ENCODE measurements around the gene SIRT7.

The SIRT7 gene, protein sequence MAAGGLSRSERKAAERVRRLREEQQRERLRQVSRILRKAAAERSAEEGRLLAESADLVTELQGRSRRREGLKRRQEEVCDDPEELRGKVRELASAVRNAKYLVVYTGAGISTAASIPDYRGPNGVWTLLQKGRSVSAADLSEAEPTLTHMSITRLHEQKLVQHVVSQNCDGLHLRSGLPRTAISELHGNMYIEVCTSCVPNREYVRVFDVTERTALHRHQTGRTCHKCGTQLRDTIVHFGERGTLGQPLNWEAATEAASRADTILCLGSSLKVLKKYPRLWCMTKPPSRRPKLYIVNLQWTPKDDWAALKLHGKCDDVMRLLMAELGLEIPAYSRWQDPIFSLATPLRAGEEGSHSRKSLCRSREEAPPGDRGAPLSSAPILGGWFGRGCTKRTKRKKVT

DNA sequence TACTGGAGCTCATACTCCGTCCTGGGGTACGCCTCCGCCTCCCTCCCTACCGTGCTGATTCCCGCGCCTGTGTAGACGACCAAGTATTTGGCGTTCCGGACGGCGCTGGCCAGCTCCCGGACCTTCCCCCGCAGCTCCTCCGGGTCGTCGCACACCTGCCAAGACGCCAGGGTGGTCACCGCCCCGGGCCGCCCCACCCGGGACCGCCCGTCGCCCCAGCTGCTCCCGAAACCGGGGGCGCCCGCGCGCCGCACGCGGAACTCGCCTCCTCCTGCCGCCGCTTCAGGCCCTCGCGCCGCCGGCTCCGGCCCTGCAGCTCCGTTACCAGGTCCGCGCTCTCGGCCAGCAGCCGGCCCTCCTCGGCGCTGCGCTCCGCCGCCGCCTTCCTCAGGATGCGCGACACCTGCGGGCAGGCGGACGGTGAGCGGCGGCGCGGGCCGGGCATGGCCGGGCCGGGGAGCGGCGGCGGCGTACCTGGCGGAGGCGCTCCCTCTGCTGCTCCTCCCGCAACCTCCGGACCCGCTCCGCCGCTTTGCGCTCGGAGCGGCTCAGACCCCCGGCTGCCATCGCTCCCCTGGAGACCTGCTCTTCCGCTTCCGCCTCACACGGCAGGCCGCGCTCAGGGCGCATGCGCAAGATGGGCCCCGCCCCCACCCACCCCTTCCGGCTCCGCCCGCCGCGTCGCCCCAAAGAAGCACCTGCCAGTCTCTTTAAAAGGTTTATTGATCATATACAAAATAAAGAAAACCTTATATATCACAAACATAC is at the start of gene SIRT7:
Gene SIRT7 (minus strand): TSS at position 612 of the 768 bp plus-strand sequence. CDS start 45 bp downstream, at position 567.
- peak; percentile 78 for DNase-seq

DNA sequence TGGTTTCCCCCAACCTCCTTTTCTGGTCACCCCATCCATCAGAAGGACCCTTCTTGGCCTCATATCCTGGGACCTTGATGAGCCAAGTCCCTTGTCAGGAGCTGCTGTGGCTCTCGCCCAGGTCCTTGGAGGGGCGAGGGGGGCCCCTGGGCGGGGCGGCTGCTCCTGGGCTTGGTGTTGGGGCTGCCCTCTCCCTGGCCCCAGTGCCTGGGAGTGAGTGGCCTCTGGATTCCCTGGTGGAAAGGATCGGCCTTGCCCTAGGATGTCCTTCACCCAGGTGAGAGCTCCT is 49.2 kb upstream of the SIRT7 start:
- no peak for DNase-seq

GRCh38 chr17:81966343-81967243 is 48.6 kb upstream of the SIRT7 start:
- DNase-seq = no peak

DNA sequence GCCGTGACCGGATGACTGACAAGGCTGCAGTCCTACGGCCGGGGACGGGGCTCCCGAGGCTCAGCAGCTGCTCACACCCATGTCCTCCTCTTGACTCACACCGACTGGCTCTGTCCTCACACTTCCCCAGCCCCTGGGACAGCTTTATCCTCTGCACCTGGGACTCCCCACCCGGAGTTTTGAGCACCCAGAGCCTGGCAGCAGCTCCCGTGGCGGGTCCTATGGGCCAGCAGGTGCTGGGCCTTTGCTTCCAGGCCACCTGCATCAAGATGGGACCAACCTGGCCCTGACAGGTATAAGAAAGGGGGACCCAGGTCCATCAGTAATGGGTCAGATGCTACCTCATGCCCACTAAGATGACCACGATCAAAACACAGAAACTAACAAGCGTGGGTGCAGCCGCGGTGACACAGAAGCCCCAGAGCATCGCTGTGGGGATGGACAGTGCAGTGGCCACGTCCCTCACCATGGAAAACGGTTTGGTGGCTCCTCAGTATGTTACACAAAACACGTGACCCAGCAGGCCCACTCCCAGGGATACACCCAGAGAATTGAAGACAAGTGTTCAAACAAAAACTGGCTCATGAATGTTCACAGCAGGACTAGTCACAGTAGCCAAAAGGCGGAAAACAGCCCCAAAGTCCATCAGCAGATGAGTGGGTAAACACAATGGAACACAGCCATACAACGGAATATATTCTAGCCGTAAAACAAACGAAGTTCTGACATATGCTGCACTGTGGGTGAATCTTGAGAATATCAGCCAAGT is 46.3 kb upstream of the SIRT7 start:
- DNase-seq = no peak

GRCh38 chr17:81962499-81963441 is 44.8 kb upstream of the SIRT7 start:
- no peak for DNase-seq

- DNase-seq = no peak
Observed at GRCh38 chr17:81961521-81962498, 43.8 kb upstream of the SIRT7 start.

DNA sequence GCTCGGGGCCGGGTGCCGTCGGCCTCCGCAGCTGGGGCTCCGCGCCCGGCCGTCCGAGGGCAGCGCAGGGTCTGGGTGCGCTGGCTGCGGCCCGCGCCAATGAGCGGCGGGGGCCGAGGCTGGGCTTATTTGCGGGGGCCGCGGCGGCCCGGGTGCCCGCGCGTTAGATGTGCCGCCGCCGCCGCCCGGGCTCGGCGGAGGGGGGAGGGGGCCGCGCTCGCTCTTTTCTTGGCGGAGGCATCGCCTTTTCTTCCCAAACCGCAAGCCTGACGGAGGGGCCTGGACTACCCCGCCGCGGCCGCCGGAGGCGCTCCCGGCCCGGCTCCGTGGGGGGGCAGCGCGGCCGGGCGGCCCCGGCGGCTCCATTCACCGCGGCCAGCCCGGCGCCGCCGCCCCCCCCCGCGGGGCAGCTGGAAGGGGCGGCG is 43.1 kb upstream of the SIRT7 start, which contains the start of gene NOTUM:
Gene NOTUM (minus strand): TSS at position 101 of the 425 bp plus-strand sequence. CDS start 278 bp downstream, outside the sequence.
- peak; percentile 16 for DNase-seq

- DNase-seq = no peak
Observed at GRCh38 chr17:81960130-81960958, 42.4 kb upstream of the SIRT7 start.

DNA sequence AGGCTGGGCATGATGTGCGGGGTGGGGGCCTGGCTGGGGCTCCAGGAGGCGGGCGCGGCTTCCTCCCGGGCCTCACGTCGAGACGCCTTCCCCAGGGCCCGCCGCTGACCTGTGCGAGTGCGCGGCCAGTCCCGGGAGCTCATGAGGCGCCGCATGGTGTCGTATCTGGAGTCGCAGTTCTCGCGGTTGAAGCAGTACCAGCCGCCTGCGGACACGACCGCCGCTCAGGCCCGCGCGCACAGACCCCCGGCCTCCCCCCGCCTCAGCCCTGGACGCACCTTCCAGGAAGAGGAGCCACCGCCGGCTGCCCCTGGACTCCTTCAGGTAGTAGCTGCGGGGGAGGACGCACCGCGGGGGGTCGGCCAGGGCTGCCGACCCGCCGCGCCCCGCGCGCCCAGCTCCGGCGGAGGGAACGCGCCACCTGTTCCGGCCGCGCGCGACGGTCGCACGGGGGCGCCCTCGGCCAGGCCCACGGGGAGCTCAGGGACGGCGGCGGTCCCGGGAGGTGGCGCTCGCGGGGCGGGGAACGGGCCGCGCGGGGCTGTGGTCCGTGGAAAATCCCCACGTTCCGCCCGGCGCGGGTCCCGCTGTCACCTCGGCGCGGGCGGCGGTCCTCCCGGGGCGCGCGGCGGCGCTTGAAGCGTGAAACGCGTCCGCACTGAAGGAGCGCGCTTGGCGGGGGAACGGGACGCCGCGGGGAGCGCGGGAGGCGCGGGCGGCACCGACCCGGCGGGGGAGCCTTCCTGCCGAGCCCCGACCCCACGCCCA is 41.6 kb upstream of the SIRT7 start:
- peak; percentile 64 for DNase-seq

- no peak for DNase-seq
Observed at GRCh38 chr17:81958633-81959342, 40.8 kb upstream of the SIRT7 start.

DNA sequence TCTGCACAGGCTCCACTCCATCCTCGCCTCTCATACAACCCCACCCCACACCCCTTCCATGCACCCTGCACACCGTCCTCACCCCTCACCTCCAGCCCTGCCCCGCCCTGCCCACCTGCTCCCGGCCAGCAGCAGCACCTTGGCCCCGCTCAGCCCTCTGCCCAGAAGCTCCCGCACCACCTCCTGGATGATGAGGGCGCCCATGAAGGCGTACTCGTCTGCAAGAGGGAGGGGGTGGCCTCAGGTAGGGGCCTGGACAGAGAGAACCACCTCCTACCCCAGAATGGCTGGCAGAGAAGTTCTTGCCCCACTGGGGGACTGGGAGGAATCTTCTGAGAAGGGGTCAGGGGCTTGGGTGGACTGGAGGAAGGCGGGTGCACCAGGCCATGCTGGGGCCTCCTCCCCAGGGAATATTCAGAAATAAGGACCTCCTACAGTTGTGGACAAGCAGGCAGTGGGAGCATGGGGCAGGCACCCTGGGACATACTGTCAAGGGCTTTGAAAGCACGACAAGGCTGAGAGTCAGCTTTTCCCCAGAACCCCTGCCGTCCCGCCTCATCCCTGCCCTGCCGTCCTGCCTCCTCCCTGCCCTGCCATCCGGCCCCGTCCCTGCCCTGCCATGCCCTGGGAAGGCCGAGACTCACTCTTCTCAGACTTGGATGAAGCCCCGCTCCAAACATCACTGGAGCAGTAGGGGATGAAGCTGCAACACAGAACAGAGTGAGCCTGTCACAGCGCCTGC is 39.9 kb upstream of the SIRT7 start:
- no peak for DNase-seq

GRCh38 chr17:81956607-81957589 is 38.9 kb upstream of the SIRT7 start:
- DNase-seq = no peak

- DNase-seq = no peak
Observed at GRCh38 chr17:81955756-81956544, 38.0 kb upstream of the SIRT7 start.

DNA sequence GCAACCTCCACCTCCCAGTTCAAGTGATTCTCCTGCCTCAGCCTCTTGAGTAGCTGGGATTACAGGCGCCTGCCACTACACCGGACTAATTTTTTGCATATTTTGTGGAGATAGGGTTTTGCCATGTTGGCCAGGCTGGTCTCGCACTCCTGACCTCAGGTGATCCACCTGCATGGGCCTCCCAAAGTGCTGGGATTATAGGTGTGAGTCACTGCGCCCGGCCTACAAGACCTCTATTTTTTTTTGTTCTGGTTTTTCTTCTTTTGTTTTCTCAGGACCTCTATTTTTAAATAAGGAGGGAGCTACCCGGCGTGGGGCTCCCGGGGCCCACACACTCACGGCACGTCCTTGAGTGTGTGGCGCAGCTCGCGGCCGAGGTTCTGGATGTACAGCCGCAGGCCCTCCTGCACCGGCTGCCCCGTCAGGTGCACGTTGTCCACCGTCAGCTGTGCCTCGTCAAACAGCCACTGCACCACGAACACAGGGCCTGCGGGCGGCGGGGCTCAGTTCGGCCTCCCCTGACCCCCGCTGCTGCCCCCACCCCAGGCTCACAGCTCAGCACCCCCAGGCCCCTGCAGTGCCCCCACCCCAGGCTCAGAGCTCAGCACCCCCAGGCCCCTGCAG is 37.2 kb upstream of the SIRT7 start:
- no peak for DNase-seq

All from NCI-H1092 treated with DMSO at 0.1 percent for 48 hours (cell line).